Measurements from ENCODE around the gene ITGA11.

Gene ITGA11

DNA sequence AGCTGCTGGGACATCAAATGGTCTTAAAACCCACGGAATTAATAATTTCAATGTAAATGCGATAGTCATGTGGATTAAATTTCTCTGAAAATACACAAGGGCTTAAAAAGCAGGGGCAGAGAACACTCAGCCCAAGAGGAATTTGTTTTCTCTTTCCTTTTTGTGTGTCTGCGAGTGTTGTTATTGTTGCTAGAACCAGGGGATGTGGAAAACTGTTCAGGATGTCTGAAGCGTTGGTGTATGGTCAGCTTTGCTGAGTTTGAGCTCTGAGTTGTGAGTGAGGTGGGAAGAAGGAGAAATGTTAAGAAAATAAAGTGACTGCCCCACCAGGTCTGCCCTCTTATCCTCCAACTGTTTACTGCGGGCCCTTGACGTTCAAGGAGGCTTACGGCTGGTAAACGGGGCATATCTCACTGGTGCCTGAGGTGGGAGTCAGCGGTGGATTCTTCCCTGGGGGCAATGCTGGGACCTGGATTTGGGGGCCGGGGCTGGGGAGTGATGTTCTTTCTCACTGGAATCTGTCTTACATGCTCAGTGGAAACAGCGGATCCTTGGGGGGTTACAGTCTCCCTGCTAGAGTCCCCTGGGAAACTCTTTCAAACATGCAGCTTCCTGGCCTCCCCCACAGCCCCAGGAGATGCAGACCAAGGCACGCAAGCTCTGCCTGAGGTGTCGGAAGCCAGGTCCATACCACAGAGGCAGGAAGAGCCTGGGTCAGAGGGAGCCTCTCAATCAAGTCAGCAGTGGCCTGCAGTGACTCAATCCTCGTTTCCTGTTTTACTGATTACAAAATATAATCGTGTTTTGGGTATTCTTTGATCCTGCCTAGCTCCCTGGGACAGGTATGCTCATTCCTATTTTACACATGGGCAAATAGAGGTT is 41.8 kb downstream of the ITGA11 start:
- peak; percentile 93 for DNase-seq (ENCODE audit: low read depth)

GRCh38 chr15:68389041-68389930 is 42.7 kb downstream of the ITGA11 start:
- no peak for DNase-seq (ENCODE audit: low read depth)

DNA sequence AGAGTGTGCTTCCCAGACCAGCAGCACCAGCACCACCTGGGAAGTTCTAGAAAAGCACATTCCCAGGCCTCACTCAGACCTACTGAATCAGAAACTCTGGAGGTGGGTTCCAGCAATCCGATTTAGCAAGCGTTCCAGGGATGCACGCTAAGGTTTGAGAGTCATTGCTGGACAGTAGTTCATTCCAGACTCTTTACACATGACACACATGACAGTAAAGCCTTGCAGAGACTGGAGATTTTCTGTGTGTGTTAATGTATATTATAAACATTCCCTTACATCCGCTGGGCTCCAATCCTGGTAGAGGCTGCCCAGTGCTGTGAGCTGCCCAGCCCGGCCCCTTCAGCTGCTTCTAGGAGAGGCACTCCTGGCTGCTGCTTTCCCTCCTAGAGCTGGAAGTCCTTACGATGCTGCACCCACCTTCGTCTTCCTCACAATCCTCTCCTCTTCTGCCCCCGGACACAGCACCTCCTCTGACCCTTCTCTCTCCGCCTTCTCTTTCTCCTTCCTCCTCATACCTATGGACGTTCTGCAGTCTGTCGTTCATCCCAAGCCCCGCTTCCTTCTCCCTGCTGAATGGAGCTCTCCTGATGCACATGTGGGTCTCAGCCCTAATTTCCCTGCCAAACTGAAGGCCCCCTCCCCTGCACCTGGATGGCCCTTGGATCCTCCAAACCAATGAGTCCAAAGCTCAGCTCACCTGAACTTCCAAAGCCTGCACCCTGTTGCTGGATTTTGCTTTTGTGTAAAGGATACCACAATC is 44.4 kb downstream of the ITGA11 start:
- DNase-seq (ENCODE audit: low read depth): no peak

DNA sequence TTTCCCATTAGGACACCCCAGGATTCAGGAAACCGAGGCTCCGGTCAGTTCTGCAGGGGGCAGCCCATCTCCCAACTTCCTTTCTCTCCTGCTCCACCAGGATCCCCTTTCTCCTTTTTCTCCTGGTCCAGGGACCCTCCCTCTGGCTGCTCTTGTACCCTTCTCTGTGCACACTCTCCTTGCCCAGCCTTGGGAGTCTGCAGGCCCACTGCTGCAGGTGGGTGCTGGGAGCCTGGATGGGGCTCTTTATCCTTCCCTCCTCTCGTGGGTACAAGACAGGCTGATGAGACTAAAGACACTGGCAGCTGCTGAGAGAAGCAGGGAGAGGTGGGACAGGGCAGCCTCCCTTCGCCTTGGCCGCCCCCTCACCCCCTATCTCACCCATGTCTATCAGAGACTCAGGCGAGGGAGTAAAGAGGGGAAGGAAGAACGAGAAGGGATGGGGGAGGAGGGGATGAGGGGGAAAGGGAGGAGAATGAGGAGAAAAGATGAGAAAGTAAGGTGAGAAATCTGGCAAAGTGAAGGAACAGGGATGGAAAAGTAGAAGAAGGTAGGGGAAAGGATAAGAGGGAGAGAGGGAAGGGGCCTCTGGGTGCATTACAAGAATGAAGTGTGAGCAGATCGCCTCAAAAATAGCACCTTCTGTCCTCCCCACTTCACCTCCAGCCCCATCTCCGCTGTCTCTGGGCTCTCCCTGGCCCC is 45.2 kb downstream of the ITGA11 start:
- DNase-seq (ENCODE audit: low read depth): no peak

DNA sequence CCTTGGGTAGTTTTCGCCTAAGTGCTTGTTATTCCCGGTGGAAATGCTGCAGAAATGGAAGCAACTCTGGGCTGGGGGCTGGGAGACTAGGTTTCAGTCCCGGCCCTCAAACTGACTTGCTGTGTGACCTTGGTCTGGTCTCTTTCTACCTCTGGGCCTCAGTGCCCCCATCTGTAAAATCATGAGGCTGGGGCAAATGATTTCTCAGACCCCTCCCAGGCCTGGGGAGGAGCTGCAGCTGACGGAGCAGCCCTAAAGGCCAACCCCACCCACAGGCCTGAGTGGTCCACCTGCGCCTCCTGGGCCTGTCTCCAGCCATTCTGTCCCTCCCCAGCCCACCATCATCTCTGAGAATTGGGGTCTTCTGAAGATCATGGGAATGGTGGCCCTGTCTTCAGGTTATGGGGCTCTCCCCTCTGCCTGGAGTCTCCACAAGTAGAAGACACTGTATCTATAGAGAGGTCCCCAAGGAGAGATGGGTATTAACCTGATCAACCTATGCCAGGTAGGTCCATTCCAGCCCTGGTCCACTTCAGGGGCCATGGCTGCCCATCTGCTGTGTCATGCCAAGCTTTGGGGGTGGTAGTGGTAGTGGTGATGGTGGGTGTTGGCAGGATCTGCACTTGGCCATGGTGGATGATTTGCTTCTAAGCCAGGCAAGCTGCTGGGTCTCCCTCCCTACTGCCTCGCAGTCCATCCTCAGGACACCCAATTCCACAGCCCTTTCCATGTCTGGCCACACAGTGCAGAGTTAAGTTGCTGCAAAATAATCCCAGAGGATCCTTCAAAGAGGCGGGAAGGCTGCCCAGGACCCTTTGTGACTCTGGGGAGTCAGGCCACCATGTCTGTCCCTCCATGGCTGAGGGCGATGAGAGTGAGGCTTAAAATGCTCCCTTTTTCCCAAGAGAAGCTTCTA is 46.0 kb downstream of the ITGA11 start:
- no peak for DNase-seq (ENCODE audit: low read depth)

DNA sequence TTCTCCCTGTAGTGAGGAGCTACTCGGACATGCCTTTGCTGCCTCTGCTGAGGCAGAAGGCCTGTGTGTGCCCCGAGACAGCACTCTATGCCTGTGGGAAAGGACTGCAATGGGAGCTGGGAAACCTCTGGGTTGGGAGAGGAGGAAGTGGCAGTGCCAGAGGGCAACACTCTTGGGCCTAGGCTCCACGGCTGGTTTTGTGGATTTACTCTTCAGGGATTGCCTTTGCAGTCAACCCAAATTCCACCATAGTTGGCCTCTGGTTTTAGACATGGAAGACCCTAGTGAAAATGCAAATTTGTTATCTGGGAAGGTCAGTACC is 46.8 kb downstream of the ITGA11 start:
- no peak for DNase-seq (ENCODE audit: low read depth)

GRCh38 chr15:68384451-68385239 is 47.3 kb downstream of the ITGA11 start:
- DNase-seq (ENCODE audit: low read depth): peak; percentile 98

- peak; percentile 70 for DNase-seq (ENCODE audit: low read depth)
Measured at GRCh38 chr15:68383161-68384074, 48.5 kb downstream of the ITGA11 start.

GRCh38 chr15:68382286-68383007 is 49.5 kb downstream of the ITGA11 start:
- DNase-seq (ENCODE audit: low read depth): peak; percentile 32

DNA sequence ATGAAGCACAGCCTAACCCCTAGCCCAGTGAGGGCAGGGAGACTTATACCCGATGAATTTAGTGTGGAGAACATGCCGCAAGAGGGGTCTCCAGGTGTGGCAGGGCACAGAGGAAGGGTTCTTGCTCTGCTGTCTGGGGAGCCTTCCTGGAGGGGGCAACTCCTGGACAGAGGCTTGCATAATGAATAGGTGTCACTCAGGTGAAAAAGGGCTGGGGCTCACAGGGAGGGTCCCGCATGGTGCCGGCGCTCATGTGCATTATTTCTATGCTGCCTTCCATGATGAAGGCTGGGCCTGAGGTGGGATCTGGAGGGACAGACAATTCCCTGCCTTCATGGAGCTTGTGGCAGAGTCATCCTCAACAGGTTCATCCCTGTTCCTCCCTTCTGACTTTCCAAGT is 51.5 kb downstream of the ITGA11 start:
- no peak for DNase-seq (ENCODE audit: low read depth)

DNA sequence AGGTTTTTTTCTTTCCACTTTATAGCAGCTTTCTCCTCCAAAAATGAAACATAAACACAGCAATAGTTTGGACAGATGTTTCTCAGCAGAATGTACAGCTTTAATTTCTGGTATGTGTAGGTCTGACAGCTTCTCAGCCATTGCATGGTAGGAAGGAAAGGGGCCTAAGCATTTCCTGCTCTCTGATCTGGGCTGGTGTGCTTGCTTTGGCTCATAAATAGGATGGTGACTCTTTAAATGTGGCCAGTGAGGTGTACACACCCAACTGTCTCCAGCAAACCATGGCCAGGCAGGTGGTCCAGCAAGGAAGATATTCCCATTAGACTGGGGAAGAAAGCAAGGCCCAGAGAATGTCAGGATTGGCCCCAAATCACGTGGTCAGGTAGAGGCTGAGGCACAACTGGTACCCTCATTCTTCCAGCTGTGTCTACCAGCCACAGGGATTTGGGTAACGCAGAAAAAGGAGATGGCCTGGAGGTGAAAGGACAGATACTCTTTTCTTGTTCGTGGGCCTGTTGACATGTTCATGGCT is 52.1 kb downstream of the ITGA11 start:
- DNase-seq (ENCODE audit: low read depth): no peak

- DNase-seq (ENCODE audit: low read depth): no peak
Measured at GRCh38 chr15:68379058-68379758, 52.8 kb downstream of the ITGA11 start.

- no peak for DNase-seq (ENCODE audit: low read depth)
Measured at GRCh38 chr15:68378595-68378994, 53.4 kb downstream of the ITGA11 start.

DNA sequence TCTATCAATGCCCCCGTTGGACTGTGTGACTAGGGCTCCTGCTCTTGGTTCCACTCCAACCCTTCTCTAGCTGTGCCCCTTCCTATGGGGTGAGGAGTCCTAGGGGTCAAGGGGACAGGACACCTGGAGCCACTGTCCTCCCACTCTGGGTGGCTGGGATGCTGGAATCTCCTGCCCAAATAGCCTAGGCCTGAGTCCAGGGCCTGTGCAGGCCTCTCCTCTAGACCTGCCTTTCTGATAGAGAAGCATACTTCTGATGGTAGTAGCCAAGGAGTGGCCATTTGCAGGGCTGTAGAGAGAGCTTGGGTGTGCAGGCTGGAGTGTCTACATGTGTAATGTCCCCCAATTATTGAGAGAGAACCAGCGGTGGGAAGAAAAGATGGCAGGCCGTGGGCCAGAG is 54.2 kb downstream of the ITGA11 start:
- DNase-seq (ENCODE audit: low read depth): no peak

DNA sequence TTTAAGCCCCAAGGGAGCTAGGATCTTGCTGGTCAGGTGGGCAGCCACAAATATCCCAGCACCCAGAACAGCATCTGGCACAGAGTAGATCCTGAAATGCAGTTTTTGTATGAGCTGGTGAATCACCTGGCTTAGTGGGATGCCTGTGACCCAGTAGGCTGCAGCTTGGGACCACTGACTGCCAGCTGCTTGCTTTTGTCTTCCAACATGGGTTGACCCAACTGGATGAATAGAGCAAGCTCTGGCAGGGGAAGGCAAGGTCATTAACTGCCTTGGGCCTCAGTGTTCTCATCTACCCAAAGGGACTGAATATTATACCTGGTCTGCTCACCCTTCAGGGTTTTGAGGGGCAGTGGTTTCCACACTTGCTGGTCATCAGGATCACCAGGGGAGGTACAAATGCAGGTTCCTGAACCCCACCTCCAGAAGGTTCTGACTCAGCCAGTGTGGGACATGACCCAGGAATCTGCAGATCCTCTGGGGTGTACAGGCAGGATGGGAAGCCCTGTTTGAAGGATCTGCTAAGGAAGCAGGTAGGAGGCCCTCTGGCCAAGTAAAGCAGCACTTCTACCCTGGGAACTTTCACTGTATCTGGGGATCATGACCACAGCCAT is 55.4 kb downstream of the ITGA11 start:
- no peak for DNase-seq (ENCODE audit: low read depth)

GRCh38 chr15:68375716-68376220 is 56.2 kb downstream of the ITGA11 start:
- no peak for DNase-seq (ENCODE audit: low read depth)

Data from ELR (cell line).